ENCODE data around the gene NEMP1. TPM values are rescaled to one million over a fixed set of nuclear protein-coding genes. Genes with fewer than 3 reads are reported as not detected.

Gene NEMP1
- total and polyA plus RNA-seq, 2 of the 8 experiments (the other 6 are each of a cell fraction or from before 2014, with no cell fraction given): 30.1 to 43.2 TPM

DNA sequence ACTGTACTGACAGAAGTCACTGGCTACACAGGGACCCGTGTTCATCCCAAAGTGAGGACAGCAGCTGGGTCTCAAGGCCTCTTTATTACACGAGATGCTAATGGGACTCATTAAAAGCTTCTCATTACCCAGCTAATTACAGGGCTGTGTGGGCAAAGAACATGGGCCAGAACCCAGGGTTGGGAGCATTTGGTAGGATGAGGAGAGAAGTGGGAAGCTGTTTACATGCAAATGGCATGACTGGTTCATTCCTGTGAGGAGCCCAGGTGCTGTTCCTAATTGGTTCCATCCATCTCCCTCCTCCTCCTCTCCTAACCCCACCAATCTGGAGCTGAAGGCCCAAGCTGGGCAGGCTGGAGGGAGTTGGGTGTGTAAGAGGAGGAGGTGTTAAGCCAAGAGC, 53.4 kb downstream of the NEMP1 start (continued):
- no peak for TF ChIP-seq CHD2 (IDR thresholded peaks at IDR 0.05; ENCODE audit: low read length)
- TF ChIP-seq SIRT6 (IDR thresholded peaks at IDR 0.05; ENCODE audit: low read length): no peak
- TF ChIP-seq TEAD4 (IDR thresholded peaks at IDR 0.05; ENCODE audit: low read depth, low read length): no peak
- no peak for TF ChIP-seq SP4 (IDR thresholded peaks at IDR 0.05; ENCODE audit: low read length)
- no peak for TF ChIP-seq TCF12 (IDR thresholded peaks at IDR 0.05; ENCODE audit: low read depth, low read length)
- TF ChIP-seq, protein P1, sequence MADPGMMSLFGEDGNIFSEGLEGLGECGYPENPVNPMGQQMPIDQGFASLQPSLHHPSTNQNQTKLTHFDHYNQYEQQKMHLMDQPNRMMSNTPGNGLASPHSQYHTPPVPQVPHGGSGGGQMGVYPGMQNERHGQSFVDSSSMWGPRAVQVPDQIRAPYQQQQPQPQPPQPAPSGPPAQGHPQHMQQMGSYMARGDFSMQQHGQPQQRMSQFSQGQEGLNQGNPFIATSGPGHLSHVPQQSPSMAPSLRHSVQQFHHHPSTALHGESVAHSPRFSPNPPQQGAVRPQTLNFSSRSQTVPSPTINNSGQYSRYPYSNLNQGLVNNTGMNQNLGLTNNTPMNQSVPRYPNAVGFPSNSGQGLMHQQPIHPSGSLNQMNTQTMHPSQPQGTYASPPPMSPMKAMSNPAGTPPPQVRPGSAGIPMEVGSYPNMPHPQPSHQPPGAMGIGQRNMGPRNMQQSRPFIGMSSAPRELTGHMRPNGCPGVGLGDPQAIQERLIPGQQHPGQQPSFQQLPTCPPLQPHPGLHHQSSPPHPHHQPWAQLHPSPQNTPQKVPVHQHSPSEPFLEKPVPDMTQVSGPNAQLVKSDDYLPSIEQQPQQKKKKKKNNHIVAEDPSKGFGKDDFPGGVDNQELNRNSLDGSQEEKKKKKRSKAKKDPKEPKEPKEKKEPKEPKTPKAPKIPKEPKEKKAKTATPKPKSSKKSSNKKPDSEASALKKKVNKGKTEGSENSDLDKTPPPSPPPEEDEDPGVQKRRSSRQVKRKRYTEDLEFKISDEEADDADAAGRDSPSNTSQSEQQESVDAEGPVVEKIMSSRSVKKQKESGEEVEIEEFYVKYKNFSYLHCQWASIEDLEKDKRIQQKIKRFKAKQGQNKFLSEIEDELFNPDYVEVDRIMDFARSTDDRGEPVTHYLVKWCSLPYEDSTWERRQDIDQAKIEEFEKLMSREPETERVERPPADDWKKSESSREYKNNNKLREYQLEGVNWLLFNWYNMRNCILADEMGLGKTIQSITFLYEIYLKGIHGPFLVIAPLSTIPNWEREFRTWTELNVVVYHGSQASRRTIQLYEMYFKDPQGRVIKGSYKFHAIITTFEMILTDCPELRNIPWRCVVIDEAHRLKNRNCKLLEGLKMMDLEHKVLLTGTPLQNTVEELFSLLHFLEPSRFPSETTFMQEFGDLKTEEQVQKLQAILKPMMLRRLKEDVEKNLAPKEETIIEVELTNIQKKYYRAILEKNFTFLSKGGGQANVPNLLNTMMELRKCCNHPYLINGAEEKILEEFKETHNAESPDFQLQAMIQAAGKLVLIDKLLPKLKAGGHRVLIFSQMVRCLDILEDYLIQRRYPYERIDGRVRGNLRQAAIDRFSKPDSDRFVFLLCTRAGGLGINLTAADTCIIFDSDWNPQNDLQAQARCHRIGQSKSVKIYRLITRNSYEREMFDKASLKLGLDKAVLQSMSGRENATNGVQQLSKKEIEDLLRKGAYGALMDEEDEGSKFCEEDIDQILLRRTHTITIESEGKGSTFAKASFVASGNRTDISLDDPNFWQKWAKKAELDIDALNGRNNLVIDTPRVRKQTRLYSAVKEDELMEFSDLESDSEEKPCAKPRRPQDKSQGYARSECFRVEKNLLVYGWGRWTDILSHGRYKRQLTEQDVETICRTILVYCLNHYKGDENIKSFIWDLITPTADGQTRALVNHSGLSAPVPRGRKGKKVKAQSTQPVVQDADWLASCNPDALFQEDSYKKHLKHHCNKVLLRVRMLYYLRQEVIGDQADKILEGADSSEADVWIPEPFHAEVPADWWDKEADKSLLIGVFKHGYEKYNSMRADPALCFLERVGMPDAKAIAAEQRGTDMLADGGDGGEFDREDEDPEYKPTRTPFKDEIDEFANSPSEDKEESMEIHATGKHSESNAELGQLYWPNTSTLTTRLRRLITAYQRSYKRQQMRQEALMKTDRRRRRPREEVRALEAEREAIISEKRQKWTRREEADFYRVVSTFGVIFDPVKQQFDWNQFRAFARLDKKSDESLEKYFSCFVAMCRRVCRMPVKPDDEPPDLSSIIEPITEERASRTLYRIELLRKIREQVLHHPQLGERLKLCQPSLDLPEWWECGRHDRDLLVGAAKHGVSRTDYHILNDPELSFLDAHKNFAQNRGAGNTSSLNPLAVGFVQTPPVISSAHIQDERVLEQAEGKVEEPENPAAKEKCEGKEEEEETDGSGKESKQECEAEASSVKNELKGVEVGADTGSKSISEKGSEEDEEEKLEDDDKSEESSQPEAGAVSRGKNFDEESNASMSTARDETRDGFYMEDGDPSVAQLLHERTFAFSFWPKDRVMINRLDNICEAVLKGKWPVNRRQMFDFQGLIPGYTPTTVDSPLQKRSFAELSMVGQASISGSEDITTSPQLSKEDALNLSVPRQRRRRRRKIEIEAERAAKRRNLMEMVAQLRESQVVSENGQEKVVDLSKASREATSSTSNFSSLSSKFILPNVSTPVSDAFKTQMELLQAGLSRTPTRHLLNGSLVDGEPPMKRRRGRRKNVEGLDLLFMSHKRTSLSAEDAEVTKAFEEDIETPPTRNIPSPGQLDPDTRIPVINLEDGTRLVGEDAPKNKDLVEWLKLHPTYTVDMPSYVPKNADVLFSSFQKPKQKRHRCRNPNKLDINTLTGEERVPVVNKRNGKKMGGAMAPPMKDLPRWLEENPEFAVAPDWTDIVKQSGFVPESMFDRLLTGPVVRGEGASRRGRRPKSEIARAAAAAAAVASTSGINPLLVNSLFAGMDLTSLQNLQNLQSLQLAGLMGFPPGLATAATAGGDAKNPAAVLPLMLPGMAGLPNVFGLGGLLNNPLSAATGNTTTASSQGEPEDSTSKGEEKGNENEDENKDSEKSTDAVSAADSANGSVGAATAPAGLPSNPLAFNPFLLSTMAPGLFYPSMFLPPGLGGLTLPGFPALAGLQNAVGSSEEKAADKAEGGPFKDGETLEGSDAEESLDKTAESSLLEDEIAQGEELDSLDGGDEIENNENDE (IDR thresholded peaks at IDR 0.05; ENCODE audit: insufficient replicate concordance, low read length): no peak
- no peak for TF ChIP-seq SAP30 (IDR thresholded peaks at IDR 0.05; ENCODE audit: insufficient read depth, insufficient replicate concordance, low read length)
- TF ChIP-seq JUND (IDR thresholded peaks at IDR 0.05; ENCODE audit: low read length): no peak
- no peak for TF ChIP-seq KDM5A (IDR thresholded peaks at IDR 0.05; ENCODE audit: low read length)
- no peak for TF ChIP-seq RNF2 (IDR thresholded peaks at IDR 0.05; ENCODE audit: borderline replicate concordance, low read depth, low read length, missing control alignments, poor library complexity, severe bottlenecking)
